ENCODE measurements around the gene FAM193A.
"Not testable (repeated sequence)": the region's sequence is repeated elsewhere in the genome, so short reads cannot be mapped to it uniquely, and the experiment has no call there.

Gene FAM193A

GRCh38 chr4:2660596-2661211, 124.3 kb downstream of the FAM193A start:
- DNase-seq = no peak

- DNase-seq = peak; percentile 84
Measured at GRCh38 chr4:2662598-2662997, 126.2 kb downstream of the FAM193A start.

DNA sequence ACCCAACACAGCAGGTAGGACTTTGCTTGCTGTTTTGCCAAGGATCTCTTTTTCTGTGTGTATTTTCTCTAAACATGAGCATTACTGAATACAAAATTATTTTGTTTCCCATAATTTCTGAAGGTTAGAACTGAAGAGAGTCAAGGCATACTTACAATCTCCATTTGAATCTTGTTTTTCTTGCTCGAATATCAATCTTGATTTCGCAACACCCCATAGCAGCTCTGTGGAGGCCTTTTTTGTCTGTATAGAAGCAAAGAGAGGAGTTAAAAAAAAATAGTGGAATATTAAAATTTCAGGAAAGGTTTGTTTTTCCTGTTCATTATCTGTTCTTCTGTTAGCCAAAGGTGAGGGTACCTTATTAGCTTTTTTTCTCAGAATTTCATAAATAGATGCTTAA, 126.8 kb downstream of the FAM193A start:
- no peak for DNase-seq

DNA sequence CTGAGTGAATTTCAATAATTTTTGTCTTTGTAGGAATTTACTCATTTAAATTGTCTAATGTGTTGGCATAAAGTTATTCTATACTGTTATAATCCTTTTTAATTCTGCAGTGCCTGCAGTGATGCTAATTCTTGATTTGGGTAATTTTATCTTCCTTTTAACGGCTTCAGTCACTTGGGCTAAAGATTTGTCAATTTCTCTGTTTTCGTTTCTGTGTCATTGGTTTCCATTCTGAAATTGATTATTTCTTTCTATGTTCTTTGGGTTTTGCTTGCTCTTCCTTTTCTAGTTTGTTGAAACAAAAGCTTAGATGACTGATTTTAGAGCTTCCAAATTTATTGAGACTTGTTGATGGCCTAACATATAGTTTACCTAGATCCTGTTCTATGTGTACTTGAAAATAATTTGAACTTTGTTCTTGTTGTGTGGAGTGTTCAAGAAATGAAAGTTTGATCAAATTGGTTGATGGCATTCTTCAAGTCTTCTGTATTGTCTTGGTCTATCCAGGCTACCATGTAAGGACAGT, 130.3 kb downstream of the FAM193A start:
- DNase-seq = no peak

DNA sequence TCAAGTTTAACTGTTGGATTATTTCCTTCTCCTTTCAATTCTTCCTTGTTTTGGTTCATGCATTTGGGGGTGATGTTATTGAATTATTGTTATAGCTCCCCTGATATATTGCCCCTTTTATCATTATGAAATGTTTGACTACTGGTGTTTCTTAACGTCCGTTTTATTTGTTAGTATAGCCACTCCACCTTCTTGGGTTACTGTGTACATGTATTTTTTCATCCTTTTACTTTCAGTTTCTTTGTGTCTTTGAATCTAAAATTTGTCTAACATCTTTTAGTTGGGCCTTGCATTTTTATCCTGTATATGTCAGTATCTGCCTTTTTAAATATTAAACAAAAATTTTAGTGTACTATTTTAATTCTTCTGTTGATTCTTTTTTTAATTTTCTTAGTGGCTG, 131.0 kb downstream of the FAM193A start:
- peak; percentile 30 for DNase-seq

DNA sequence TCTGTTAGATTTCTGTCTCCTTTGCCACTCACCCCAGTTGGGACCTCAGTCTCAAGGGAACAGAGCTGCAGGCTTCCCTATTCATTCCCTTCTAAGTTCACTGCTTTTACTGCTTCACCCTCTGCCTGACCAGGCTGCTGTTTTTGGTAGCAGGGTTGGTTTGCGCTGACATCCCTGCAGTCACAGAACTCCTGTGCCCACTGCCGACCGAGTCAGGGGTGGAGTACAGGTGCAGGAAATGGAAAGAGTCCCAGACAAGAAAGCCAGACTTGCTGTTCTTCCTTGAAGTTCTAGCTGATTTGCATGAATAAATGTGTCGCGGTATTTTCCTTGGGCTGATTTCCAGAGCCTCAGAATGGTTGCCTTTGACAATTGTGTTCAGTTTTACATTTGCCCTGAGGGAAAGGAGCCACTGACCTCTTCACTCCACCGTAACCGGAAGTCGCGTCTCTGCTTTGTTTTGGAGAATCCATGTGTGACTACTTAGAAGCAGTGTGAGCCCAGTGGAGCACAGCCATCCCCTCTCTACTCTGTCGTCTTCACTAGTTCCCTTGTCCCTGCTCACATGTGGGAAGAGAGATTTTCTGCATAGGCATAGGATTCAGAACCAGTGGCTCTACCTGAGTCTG, 134.9 kb downstream of the FAM193A start:
- DNase-seq = no peak

DNA sequence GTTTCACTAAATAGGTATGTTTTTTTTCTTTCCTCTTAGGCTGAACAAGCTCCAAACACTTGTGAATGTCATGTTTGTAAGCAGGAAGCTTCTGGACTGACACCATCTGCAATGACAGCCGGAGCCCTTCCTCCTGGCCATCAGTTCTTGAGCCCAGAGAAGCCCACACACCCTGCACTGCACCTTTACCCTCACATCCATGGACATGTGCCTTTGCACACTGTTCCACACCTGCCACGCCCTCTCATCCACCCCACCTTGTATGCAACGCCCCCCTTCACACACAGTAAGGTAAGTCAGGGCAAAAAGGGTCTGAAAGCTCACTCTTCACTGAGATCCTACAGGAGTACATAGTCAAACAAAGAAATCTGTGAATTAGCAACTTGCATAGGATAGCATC, 135.6 kb downstream of the FAM193A start:
- no peak for DNase-seq

- no peak for DNase-seq
Measured at GRCh38 chr4:2672700-2673099, 136.3 kb downstream of the FAM193A start.

- DNase-seq = no peak
Measured at GRCh38 chr4:2673157-2673556, 136.7 kb downstream of the FAM193A start.

DNA sequence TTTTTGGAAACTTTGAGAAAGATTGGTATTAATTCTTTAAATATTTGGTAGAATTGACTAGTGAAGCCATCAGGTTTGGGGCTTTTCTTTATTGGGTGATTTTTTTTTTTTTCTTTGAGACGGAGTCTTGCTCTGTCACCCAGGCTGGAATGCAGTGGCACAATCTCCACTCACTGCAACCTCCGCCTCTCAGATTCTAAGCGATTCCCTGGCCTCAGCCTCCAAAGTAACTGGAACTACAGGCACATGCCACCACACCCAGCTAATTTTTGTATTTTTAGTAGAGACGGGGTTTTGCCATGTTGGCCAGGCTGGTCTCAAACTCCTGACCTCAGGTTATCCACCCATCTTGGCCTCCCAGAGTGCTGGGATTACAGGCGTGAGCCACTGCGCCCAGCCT, 143.3 kb downstream of the FAM193A start:
- not testable (repeated sequence) for DNase-seq

GRCh38 chr4:2684486-2684885, 148.0 kb downstream of the FAM193A start:
- no peak for DNase-seq

- DNase-seq = no peak
Measured at GRCh38 chr4:2685541-2685940, 149.1 kb downstream of the FAM193A start.

DNA sequence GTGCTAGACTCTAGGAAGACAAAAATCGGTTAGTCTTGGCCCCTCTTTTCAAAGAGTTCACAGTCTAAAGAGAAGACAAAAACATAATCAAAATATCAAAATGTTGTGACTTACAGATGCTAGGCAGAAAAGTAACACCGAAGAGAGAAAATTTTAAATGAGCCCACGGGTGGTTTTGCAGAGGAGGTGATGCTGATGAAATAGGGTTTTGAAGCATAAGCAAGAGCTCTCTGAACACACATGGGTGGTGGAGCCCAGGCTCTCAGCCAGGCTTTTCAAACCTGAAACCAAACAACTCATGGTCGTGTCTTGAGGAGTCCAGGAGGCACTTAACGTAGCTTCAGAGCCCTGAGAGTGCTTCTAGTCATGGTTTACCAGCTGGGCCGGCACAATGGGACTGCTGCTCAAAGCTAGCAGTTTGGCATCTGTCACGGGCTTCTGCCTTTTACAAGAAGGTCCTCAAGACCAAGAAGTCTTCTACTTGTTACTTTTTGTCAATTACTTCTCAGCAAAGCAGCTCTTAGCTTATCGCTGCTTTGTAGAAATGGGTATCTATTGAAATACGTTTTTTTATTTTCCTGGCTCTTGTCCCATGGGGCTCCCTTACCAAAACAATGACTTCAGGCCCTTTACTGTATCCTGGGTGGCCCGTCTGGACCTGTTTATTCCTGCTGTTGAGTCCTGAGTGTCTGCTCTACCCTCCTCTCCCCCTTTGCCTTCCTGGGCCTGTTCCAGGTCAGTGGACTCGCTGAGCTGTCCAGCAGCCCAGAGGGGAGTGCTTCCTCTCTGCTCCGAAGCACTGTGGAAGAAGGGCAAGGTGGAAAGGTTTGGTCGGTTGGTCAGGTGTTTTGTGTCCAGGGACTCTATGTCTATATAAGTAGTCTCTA, 150.2 kb downstream of the FAM193A start:
- DNase-seq = no peak

DNA sequence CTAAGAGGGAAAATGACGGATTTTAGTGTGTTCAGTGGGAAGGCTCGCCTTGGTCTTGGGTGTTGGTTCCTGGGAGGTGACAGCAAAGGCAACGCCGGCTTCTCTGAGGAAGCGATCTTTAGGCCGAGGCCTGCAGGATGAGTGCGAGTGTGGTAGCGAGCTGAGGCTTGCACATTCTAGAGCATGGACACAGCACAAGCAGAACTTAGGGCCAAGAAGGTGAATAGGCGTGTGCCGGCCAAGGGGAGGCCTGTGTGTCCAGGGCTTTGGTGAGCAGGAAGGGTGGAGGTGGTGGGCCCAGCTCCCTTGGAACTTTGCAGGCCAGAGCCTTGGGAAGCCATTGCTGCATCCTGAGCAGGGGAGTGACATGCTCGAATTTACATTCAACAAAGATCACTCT, 151.8 kb downstream of the FAM193A start:
- no peak for DNase-seq

DNA sequence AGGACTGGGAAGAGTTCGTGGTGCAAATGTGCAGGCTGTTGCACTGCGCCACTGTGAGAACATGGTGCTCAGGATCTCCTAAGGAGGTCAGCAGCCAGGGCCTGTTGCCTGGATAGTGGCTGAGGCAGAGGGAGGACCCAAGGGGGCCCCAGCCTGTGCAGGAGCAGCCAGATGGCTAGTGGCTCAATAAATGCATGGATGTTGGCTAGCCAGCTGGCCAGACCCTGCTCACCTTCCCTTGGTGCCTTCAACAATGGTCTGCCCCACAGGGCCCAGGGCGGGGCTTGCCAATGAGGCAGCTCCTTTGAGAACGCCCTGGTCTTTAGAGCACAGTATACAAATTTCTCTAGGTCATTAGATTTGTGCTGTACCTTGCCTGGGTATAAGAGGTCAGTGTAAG, 152.2 kb downstream of the FAM193A start:
- no peak for DNase-seq

DNA sequence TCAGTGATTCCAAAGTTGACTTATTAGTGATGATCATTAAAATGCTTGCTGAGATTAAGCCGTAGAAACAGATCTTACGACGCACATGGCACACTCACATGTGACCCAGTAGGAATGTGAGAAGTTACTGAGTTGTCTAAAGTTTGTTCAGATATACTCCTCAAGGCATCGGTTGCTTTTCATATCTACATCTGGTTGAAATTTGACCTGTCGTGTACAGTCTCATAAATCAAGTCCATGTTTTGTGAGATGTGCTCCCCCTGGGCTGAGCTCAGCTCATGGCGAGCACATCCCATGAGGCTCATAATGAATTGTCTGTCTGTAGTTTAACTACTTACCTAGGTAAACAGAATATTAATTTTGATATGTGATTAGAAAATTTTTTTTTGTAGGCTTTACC, 152.7 kb downstream of the FAM193A start:
- DNase-seq = no peak

- DNase-seq = peak; percentile 74
Measured at GRCh38 chr4:2689825-2690700, 153.6 kb downstream of the FAM193A start.

GRCh38 chr4:2691313-2691712, 154.9 kb downstream of the FAM193A start:
- DNase-seq = no peak

GRCh38 chr4:2691952-2692435, 155.5 kb downstream of the FAM193A start:
- no peak for DNase-seq

GRCh38 chr4:2694691-2695090, 158.2 kb downstream of the FAM193A start:
- no peak for DNase-seq

- DNase-seq = no peak
Measured at GRCh38 chr4:2695346-2696060, 159.1 kb downstream of the FAM193A start.

GRCh38 chr4:2696423-2696822, 160.0 kb downstream of the FAM193A start:
- no peak for DNase-seq

Data from suppressor macrophage treated with lipopolysaccharide for 4 hours (primary cell).